ENCODE data around the gene KIF4A. TPM values are rescaled to one million over a fixed set of nuclear protein-coding genes. Genes with fewer than 3 reads are reported as not detected.

The KIF4A gene
- total RNA-seq, 4 donors from 2014 or later = 0.06 to 0.42 (median 0.37) TPM

- Histone ChIP-seq H3K27me3 (peaks cover 0 to 18% (median 8%) of the 10 kb centered on the region in 4 donors), H3K4me1 (peaks cover 5 to 11% (median 11%) of the 10 kb centered on the region in 4 donors), H3K4me3 (no peak overlapping the region), H3K9me3 (no peaks in the 10 kb centered on the region), H3K36me3 (no peaks in the 10 kb centered on the region), H3K27ac (replicated peaks in 1 of 4) (no peak overlapping the region)
- intact Hi-C loops (cut with DNase I) = no loop called here
- 66% methylated on average over 6 of the region's 6 CpGs for WGBS
- no peak for DNase-seq (ENCODE audit: extremely low spot score)
- TF ChIP-seq EP300 (IDR thresholded peaks at IDR 0.05) (no peak), POLR2AphosphoS5 (IDR thresholded peaks at IDR 0.05) (no peak), POLR2A (IDR thresholded peaks at IDR 0.05; ENCODE audit: low read depth) (no peak), CTCF (IDR thresholded peaks at IDR 0.05) (no peak)
These were observed 152.3 kb downstream of the KIF4A start for GRCh38 chrX:70442224-70442623.

DNA sequence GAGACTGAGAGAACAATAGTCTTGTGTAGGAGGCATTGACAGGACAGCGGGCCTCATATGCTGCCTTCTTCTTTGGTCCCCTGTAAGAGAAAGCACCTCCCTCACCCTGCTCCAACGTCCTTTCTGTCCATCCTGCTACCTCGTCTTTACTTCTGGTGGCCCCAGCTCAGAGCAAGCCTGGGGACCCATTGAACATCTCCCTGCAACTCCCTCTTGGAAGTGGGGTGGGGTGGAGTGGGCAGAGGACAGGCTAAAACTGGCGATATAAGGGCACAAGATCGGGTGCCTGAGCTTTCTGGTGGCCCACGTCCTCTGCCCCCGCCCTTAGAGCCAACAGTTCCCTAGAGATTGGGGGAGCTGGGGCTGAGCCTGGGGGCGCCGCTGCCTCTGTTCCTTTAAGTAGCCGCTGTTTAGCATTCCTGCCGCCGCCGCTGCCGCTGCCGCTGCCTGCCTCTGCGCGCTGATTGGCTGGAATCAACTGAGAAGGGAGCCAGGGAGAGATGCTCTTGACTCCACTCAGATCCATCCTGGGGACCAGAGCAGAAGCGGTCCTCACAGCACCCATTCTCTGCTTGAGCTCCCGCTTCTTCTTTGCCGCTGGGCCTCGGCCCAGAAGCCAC lies 154.5 kb downstream of the KIF4A start, which contains the start of gene DLG3:
TSS of gene DLG3 (plus strand) at position 510 of the 620 bp plus-strand sequence. CDS start 367 bp downstream, outside the sequence.
- Histone ChIP-seq H3K36me3 (no peaks in the 10 kb centered on the region), H3K27ac (replicated peaks in 1 of 4) (no peak within 1 kb of the TSS), H3K9me3 (no peaks in the 10 kb centered on the region), H3K27me3 (peaks cover 0 to 18% (median 8%) of the 10 kb centered on the region in 4 donors), H3K4me3 (peak within 1 kb of the TSS; percentile 37 to 54 (median 44)), H3K4me1 (peaks cover 5 to 11% (median 11%) of the 10 kb centered on the region in 4 donors)
- intact Hi-C loops (cut with DNase I) = no loop called here
- DNase-seq (ENCODE audit: extremely low spot score) = no peak
- 54% methylated on average over 4 of the region's 21 CpGs for WGBS
- TF ChIP-seq POLR2A (IDR thresholded peaks at IDR 0.05; ENCODE audit: low read depth) = no peak
- TF ChIP-seq POLR2AphosphoS5 (IDR thresholded peaks at IDR 0.05) = no peak
- TF ChIP-seq EP300 (IDR thresholded peaks at IDR 0.05) = no peak
- no peak for TF ChIP-seq CTCF (IDR thresholded peaks at IDR 0.05)

DNA sequence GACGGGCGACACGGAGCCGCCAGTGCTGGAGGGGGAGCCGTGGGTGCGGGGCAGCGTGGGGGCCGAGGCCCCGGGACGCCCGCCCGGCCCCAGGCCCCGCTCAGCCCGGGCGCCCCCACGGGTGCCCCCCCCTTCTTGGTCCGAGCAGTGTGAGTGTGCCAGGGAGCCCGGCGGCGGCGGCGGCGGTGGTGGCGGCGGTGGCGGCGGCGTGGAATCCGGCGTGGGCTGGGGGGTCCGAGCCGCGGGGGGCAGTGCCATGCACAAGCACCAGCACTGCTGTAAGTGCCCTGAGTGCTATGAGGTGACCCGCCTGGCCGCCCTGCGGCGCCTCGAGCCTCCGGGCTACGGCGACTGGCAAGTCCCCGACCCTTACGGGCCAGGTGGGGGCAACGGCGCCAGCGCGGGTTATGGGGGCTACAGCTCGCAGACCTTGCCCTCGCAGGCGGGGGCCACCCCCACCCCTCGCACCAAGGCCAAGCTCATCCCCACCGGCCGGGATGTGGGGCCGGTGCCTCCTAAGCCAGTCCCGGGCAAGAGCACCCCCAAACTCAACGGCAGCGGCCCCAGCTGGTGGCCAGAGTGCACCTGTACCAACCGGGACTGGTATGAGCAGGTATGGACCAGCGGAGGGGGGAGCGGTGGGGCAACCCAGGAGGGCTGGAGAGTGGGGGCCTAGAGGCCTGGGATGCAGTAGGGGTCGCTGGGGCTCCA lies 155.2 kb downstream of the KIF4A start:
- Histone ChIP-seq H3K27me3 (peaks cover 0 to 18% (median 8%) of the 10 kb centered on the region in 4 donors), H3K9me3 (no peaks in the 10 kb centered on the region), H3K27ac (replicated peaks in 1 of 4) (no peak overlapping the region), H3K4me1 (peaks cover 5 to 11% (median 11%) of the 10 kb centered on the region in 4 donors), H3K4me3 (peak overlapping the region; percentile 37 to 54 (median 44)), H3K36me3 (no peaks in the 10 kb centered on the region)
- intact Hi-C loops (cut with DNase I) = no loop called here
- WGBS = 45% methylated on average over 15 of the region's 61 CpGs
- DNase-seq (ENCODE audit: extremely low spot score) = no peak
- TF ChIP-seq EP300 (IDR thresholded peaks at IDR 0.05) = no peak
- TF ChIP-seq POLR2A (IDR thresholded peaks at IDR 0.05; ENCODE audit: low read depth) = no peak
- no peak for TF ChIP-seq CTCF (IDR thresholded peaks at IDR 0.05)
- no peak for TF ChIP-seq POLR2AphosphoS5 (IDR thresholded peaks at IDR 0.05)

DNA sequence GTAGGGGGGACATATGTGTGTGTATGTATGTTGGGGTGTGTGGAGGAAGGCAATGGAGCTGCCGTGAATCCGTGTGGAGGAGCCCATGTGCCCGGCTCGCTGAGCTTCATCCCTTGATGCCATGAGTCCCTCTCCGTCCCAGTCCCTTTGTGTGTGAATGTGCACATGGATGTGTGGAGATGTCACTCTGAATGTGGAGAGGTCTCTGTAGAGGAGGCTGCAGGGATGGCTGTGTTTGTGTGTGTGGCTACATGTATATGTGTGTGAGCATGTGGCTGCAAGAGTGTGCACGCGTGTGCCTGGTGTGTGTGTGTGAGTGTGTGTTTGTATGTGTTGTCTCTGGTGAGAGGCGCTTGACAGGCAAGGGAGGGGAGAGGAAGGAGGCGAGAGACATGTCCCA lies 156.0 kb downstream of the KIF4A start:
- 90% methylated on average over 9 of the region's 9 CpGs for WGBS
- Histone ChIP-seq H3K4me3 (no peak overlapping the region), H3K27me3 (peaks cover 0 to 18% (median 8%) of the 10 kb centered on the region in 4 donors), H3K36me3 (no peaks in the 10 kb centered on the region), H3K9me3 (no peaks in the 10 kb centered on the region), H3K4me1 (peaks cover 5 to 11% (median 11%) of the 10 kb centered on the region in 4 donors), H3K27ac (replicated peaks in 1 of 4) (no peak overlapping the region)
- no peak for TF ChIP-seq EP300 (IDR thresholded peaks at IDR 0.05)
- no peak for TF ChIP-seq POLR2A (IDR thresholded peaks at IDR 0.05; ENCODE audit: low read depth)
- no peak for TF ChIP-seq CTCF (IDR thresholded peaks at IDR 0.05)
- TF ChIP-seq POLR2AphosphoS5 (IDR thresholded peaks at IDR 0.05) = no peak
- DNase-seq (ENCODE audit: extremely low spot score) = no peak
- intact Hi-C loops (cut with DNase I) = no loop called here
